Thymus (tissue), 11 donors: Measurements from ENCODE around the gene FOXA3. TPM values are rescaled to one million over a fixed set of nuclear protein-coding genes. Genes with fewer than 3 reads are reported as not detected.

Source experiments
- DNase-seq, 9 donors: peaks; one replicate each; pipeline ENCODE4 v3.0.0-alpha.2; 2013; ENCODE audit warnings: low spot score in 9 of 9, low read depth in 6 of 9, missing footprints in 1 of 9
- H3K27ac ChIP-seq, 2 donors: one replicate each; pipeline ENCODE4 v1.5.1; 2013; ENCODE audit warnings: control low read depth in 1 of 2, low read depth in 1 of 2, low read length in 1 of 2, mild to moderate bottlenecking in 1 of 2, moderate library complexity in 1 of 2
- H3K27me3 ChIP-seq, 2 donors: one replicate each; pipeline ENCODE4 v1.5.1; 2013; ENCODE audit warnings: low read length in 1 of 2; ENCODE audit not compliant: control insufficient read depth in 2 of 2, insufficient read depth in 1 of 2
- H3K36me3 ChIP-seq, 2 donors: one replicate each; pipeline ENCODE4 v1.5.1; 2013; ENCODE audit warnings: low read length in 1 of 2, mild to moderate bottlenecking in 1 of 2, moderate library complexity in 1 of 2; ENCODE audit not compliant: control insufficient read depth in 2 of 2, insufficient read depth in 2 of 2
- H3K4me1 ChIP-seq, 2 donors: one replicate each; pipeline ENCODE4 v1.5.1; 2013; ENCODE audit warnings: low read length in 2 of 2; ENCODE audit not compliant: control insufficient read depth in 2 of 2, insufficient read depth in 2 of 2
- H3K4me3 ChIP-seq, 2 donors: one replicate each; pipeline ENCODE4 v1.5.1; 2013; ENCODE audit warnings: low read length in 2 of 2, control low read depth in 1 of 2, mild to moderate bottlenecking in 1 of 2
- H3K9me3 ChIP-seq, 2 donors: one replicate each; pipeline ENCODE4 v1.5.1; 2013; ENCODE audit warnings: low read length in 1 of 2, mild to moderate bottlenecking in 1 of 2; ENCODE audit not compliant: control insufficient read depth in 2 of 2, insufficient read depth in 1 of 2
- WGBS: extraction: QIAGEN DNeasy Blood & Tissue Kit; methylation state at CpG from one replicate; pipeline ENCODE4 v1.1.7; 2013; 5-methylcytosine and 5-hydroxymethylcytosine counted together
- polyA plus RNA-seq: library from polyadenylated mRNA; stranded (reverse); fragments of 200-250 nt; gene quantifications from one replicate; pipeline ENCODE4 v1.2.3, GENCODE V29; 2013
- total RNA-seq: library from RNA; stranded (reverse); fragments of 120-200 nt; gene quantifications from one replicate; pipeline ENCODE4 v1.2.4, GENCODE V29; 2013
- donor health status: healthy.

The FOXA3 gene
- total and polyA plus RNA-seq, 2 donors, result 0.05 to 0.23 TPM

- Histone ChIP-seq H3K4me1 (no peaks in the 10 kb centered on the region), H3K27me3 (peaks cover 3 to 27% of the 10 kb centered on the region in 2 donors), H3K4me3 (no peak overlapping the region), H3K36me3 (no peaks in the 10 kb centered on the region), H3K27ac (no peak overlapping the region), H3K9me3 (no peaks in the 10 kb centered on the region)
- no peak for DNase-seq
- WGBS, result 48% methylated on average over 7 of the region's 7 CpGs
Observed at GRCh38 chr19:45919678-45920077, 55.6 kb downstream of the FOXA3 start.

GRCh38 chr19:45920458-45920857 lies 56.3 kb downstream of the FOXA3 start:
- Histone ChIP-seq H3K36me3 (no peaks in the 10 kb centered on the region), H3K4me1 (no peaks in the 10 kb centered on the region), H3K27me3 (peaks cover 3 to 23% of the 10 kb centered on the region in 2 donors), H3K4me3 (no peak overlapping the region), H3K9me3 (no peaks in the 10 kb centered on the region), H3K27ac (no peak overlapping the region)
- no peak for DNase-seq
- 79% methylated on average over 8 of the region's 8 CpGs for WGBS

- peaks cover 3 to 23% of the 10 kb centered on the region in 2 donors for H3K27me3 ChIP-seq
- no peak for DNase-seq
- WGBS, result 69% methylated on average over 9 of the region's 9 CpGs
- no peak overlapping the region for H3K4me3 ChIP-seq
- no peak overlapping the region for H3K27ac ChIP-seq
- no peaks in the 10 kb centered on the region for H3K36me3 ChIP-seq
- no peaks in the 10 kb centered on the region for H3K9me3 ChIP-seq
- no peaks in the 10 kb centered on the region for H3K4me1 ChIP-seq
Observed at GRCh38 chr19:45922281-45922680, 58.2 kb downstream of the FOXA3 start.

Other genes with a start within 250 kb of the FOXA3 start
- 19.3 TPM for gene EML2, start 224.9 kb upstream of the FOXA3 start, total RNA-seq
- 55.2 TPM for gene EML2, start 224.9 kb upstream of the FOXA3 start, polyA plus RNA-seq
- gene GIPR, start 196.1 kb upstream of the FOXA3 start, total RNA-seq, result 0.14 TPM
- gene GIPR, start 196.1 kb upstream of the FOXA3 start, polyA plus RNA-seq, result 1.6 TPM
- 711 TPM for gene SNRPD2, start 172.4 kb upstream of the FOXA3 start, total RNA-seq
- 395 TPM for gene SNRPD2, start 172.4 kb upstream of the FOXA3 start, polyA plus RNA-seq
- gene QPCTL, start 171.7 kb upstream of the FOXA3 start, total RNA-seq, result 3.1 TPM
- gene QPCTL, start 171.7 kb upstream of the FOXA3 start, polyA plus RNA-seq, result 8.2 TPM
- gene FBXO46, start 133.4 kb upstream of the FOXA3 start, total RNA-seq, result 6.8 TPM
- gene FBXO46, start 133.4 kb upstream of the FOXA3 start, polyA plus RNA-seq, result 18.8 TPM
- not detected for gene MEIOSIN, start 130.9 kb upstream of the FOXA3 start, total RNA-seq
- gene MEIOSIN, start 130.9 kb upstream of the FOXA3 start, polyA plus RNA-seq, result 0.02 TPM
- gene SIX5, start 95.1 kb upstream of the FOXA3 start, total RNA-seq, result 1.7 TPM
- gene SIX5, start 95.1 kb upstream of the FOXA3 start, polyA plus RNA-seq, result 7.0 TPM
- 3.9 TPM for gene DMPK, start 81.8 kb upstream of the FOXA3 start, total RNA-seq
- gene DMPK, start 81.8 kb upstream of the FOXA3 start, polyA plus RNA-seq, result 59.4 TPM
- gene DMWD, start 71.5 kb upstream of the FOXA3 start, total RNA-seq, result 12.4 TPM
- gene DMWD, start 71.5 kb upstream of the FOXA3 start, polyA plus RNA-seq, result 18.1 TPM
- not detected for gene RSPH6A, start 49.0 kb upstream of the FOXA3 start, total RNA-seq
- gene RSPH6A, start 49.0 kb upstream of the FOXA3 start, polyA plus RNA-seq, result 0.14 TPM
- 24.5 TPM for gene SYMPK, start 1.2 kb upstream of the FOXA3 start, total RNA-seq
- 151 TPM for gene SYMPK, start 1.2 kb upstream of the FOXA3 start, polyA plus RNA-seq
- 19.3 TPM for gene IRF2BP1, start 21.8 kb downstream of the FOXA3 start, total RNA-seq
- 12.3 TPM for gene IRF2BP1, start 21.8 kb downstream of the FOXA3 start, polyA plus RNA-seq
- gene MYPOP, start 38.3 kb downstream of the FOXA3 start, total RNA-seq, result 1.8 TPM
- gene MYPOP, start 38.3 kb downstream of the FOXA3 start, polyA plus RNA-seq, result 9.1 TPM
- gene NANOS2, start 50.5 kb downstream of the FOXA3 start, total RNA-seq, result not detected
- 0.07 TPM for gene NANOS2, start 50.5 kb downstream of the FOXA3 start, polyA plus RNA-seq
- gene NOVA2, start 109.5 kb downstream of the FOXA3 start, total RNA-seq, result 0.09 TPM
- 1.0 TPM for gene NOVA2, start 109.5 kb downstream of the FOXA3 start, polyA plus RNA-seq
- 11.3 TPM for gene CCDC61, start 131.1 kb downstream of the FOXA3 start, total RNA-seq
- gene CCDC61, start 131.1 kb downstream of the FOXA3 start, polyA plus RNA-seq, result 23.0 TPM
- gene PGLYRP1, start 158.7 kb downstream of the FOXA3 start, total RNA-seq, result 4.3 TPM
- gene PGLYRP1, start 158.7 kb downstream of the FOXA3 start, polyA plus RNA-seq, result 0.37 TPM
- gene IGFL4, start 176.7 kb downstream of the FOXA3 start, total RNA-seq, result 0.14 TPM
- gene IGFL4, start 176.7 kb downstream of the FOXA3 start, polyA plus RNA-seq, result 0.16 TPM